Kidney (tissue), 14 donors: ENCODE results near the gene POLA2. TPM values are rescaled to one million over a fixed set of nuclear protein-coding genes. Genes with fewer than 3 reads are reported as not detected.

Experiments
- DNase-seq, 5 donors: peaks; one replicate each; pipeline ENCODE4 v3.0.0-alpha.2; 2013 to 2020
- FAIRE-seq: peaks from 2 replicates; lab custom pipeline; 2012; peaks lifted over from hg19 to GRCh38; lab: Jason Lieb, UNC
- H3K27ac ChIP-seq, 2 donors: one replicate each; pipeline ENCODE4 v1.7.0; 2013; ENCODE audit warnings: low read depth in 2 of 2, low read length in 2 of 2, inconsistent platforms in 1 of 2
- H3K27me3 ChIP-seq: one replicate; pipeline ENCODE4 v1.7.1; 2013; ENCODE audit warnings: low read length, inconsistent platforms; ENCODE audit not compliant: control insufficient read depth, insufficient read depth
- H3K36me3 ChIP-seq, 3 donors: one replicate each; pipeline versions ENCODE4 v1.7.0 to v1.7.1; 2013; ENCODE audit warnings: low read length in 3 of 3, control low read depth in 1 of 3, inconsistent platforms in 1 of 3; ENCODE audit not compliant: insufficient read depth in 3 of 3, control insufficient read depth in 2 of 3
- H3K4me1 ChIP-seq, 3 donors: one replicate each; pipeline versions ENCODE4 v1.7.0 to v1.7.1; 2013; ENCODE audit warnings: low read length in 3 of 3, inconsistent platforms in 1 of 3, low read depth in 1 of 3; ENCODE audit not compliant: control insufficient read depth in 2 of 3, insufficient read depth in 2 of 3
- H3K4me3 ChIP-seq, 3 donors: one replicate each; pipeline versions ENCODE4 v1.7.0 to v1.8.1; 2013; ENCODE audit warnings: low read length in 3 of 3, control low read depth in 1 of 3, inconsistent platforms in 1 of 3
- H3K9ac ChIP-seq, 3 donors: one replicate each; pipeline versions ENCODE4 v1.7.0 to v1.7.1; 2013; ENCODE audit warnings: low read length in 3 of 3, control low read depth in 1 of 3, inconsistent platforms in 1 of 3
- H3K9me3 ChIP-seq, 3 donors: one replicate each; pipeline versions ENCODE4 v1.7.0 to v1.7.1; 2013; ENCODE audit warnings: low read length in 3 of 3, control low read depth in 1 of 3, inconsistent platforms in 1 of 3; ENCODE audit not compliant: control insufficient read depth in 2 of 3, insufficient read depth in 1 of 3
- CTCF ChIP-seq: IDR thresholded peaks from 3 replicates; pipeline ENCODE4 v1.5.1; 2012; ENCODE audit warnings: mild to moderate bottlenecking, moderate library complexity, borderline replicate concordance; ENCODE audit not compliant: insufficient read depth; ENCODE audit errors: extremely low read depth
- intact Hi-C: fragments of 100-400 bp; cut with DNase I; formaldehyde crosslinking; loops from one replicate; pipeline ENCODE4 v1.11.1; 2022
- polyA plus RNA-seq: library from polyadenylated mRNA; stranded (reverse); fragments of 350-450 nt; fragmentation: Illumina TruSeq; extraction: RNeasy Lipid Tissue Mini Kit (QIAGEN cat#74804); gene quantifications from one replicate; pipeline ENCODE4 v1.2.3, GENCODE V29; 2014; ENCODE audit warnings: low read depth, low replicate concordance; ENCODE audit not compliant: insufficient read depth
- total RNA-seq: library from RNA; stranded (reverse); fragmentation: NEBNext Ultra II Directional; extraction: Animal tissue kit (Norgen Biotek cat#: 25700); gene quantifications from one replicate; pipeline ENCODE4 v1.2.1, GENCODE V29; 2021
- donor health status: control.
- donor health status: control.
- donor health status: control.
- donor health status: control.
- donor health status: control.
- donor health status: DM: yes; HTN: yes; CAD: no.
- donor health status: Normal renal cell carcinoma (clear cell type).

Gene POLA2
- total and polyA plus RNA-seq, 2 donors from 2014 or later, result 6.5 to 13.6 TPM

GRCh38 chr11:65216830-65217229 lies 44.9 kb upstream of the POLA2 start:
- no peak for DNase-seq
- H3K4me3 ChIP-seq, result no peak overlapping the region
- H3K27ac ChIP-seq, result no peak overlapping the region
- H3K4me1 ChIP-seq, result peaks cover 0 to 3% (median 0%) of the 10 kb centered on the region in 3 donors
- no peak for TF ChIP-seq CTCF
- H3K9me3 ChIP-seq, result no peaks in the 10 kb centered on the region
- no peak overlapping the region for H3K9ac ChIP-seq
- FAIRE-seq, result no peak
- H3K36me3 ChIP-seq, result no peaks in the 10 kb centered on the region
- intact Hi-C loops, result no loop called here
- no peaks in the 10 kb centered on the region for H3K27me3 ChIP-seq

- Histone ChIP-seq H3K9me3 (no peaks in the 10 kb centered on the region), H3K27me3 (no peaks in the 10 kb centered on the region), H3K4me3 (no peak overlapping the region), H3K9ac (no peak overlapping the region), H3K27ac (no peak overlapping the region), H3K36me3 (no peaks in the 10 kb centered on the region), H3K4me1 (peaks cover 0 to 3% (median 0%) of the 10 kb centered on the region in 3 donors)
- intact Hi-C loops, result no loop called here
- TF ChIP-seq CTCF, result no peak
- no peak for FAIRE-seq
- DNase-seq, result peak in 1 of 5 donors; percentile 35
Measured at GRCh38 chr11:65217441-65218423, 44.0 kb upstream of the POLA2 start.

GRCh38 chr11:65218446-65218845 lies 43.3 kb upstream of the POLA2 start:
- no peaks in the 10 kb centered on the region for H3K9me3 ChIP-seq
- intact Hi-C loops, result no loop called here
- H3K9ac ChIP-seq, result no peak overlapping the region
- TF ChIP-seq CTCF, result no peak
- H3K36me3 ChIP-seq, result no peaks in the 10 kb centered on the region
- no peaks in the 10 kb centered on the region for H3K27me3 ChIP-seq
- H3K4me3 ChIP-seq, result no peak overlapping the region
- H3K27ac ChIP-seq, result no peak overlapping the region
- FAIRE-seq, result no peak
- peaks cover 0 to under 1% (median 0%) of the 10 kb centered on the region in 3 donors for H3K4me1 ChIP-seq
- DNase-seq, result peak in 1 of 5 donors; percentile 18
